ENCODE measurements around the gene USP34. TPM values are rescaled to one million over a fixed set of nuclear protein-coding genes. Genes with fewer than 3 reads are reported as not detected.

USP34 gene
- total and polyA plus RNA-seq, 2 of the 8 experiments (the other 6 are each of a cell fraction or from before 2014, with no cell fraction given): 56.7 to 91.7 TPM

DNA sequence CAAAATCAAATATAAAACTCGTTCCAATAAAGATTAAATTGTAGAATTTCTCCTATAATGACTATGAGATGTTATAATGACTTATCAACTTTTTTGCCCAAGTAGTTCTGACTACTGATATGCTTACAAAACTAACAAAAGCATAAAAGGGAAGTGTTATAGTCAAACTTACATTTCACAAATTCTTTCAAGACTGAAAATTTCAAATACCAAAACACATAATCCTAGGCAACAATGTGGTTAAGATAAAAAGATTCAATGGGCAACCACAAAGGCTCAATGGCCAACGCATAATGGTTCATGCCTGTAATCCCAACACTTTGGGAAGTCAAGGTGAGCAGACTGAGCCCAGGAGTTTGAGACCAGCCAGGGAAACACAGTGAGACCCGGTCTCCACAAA is 135.7 kb downstream of the USP34 start:
- Histone ChIP-seq H3K4me3 (ENCODE audit: extremely low read depth in 1 of 4, insufficient read depth in 2 of 4, low read depth in 3 of 4, low read length in 4 of 4) (no peak overlapping the region), H3K9me3 (ENCODE audit: insufficient read depth in 2 of 2, low read depth in 1 of 2, low read length in 1 of 2) (no peaks in the 10 kb centered on the region), H4K8ac (ENCODE audit: extremely low read depth, insufficient read depth, low read length) (no peak overlapping the region; the same call in 1 of the 2 replicates), H3K27ac (ENCODE audit: low read depth, low read length) (no peak overlapping the region), H3K36me3 (ENCODE audit: control insufficient read depth in 2 of 4, insufficient read depth in 4 of 4, low read length in 3 of 4) (peaks cover 0 to 66% (median 5%) of the 10 kb centered on the region in 4 experiments; a peak in 4 of 8 replicates), H3K79me1 (ENCODE audit: low read depth, low read length) (no peaks in the 10 kb centered on the region), H2AK5ac (ENCODE audit: low read depth, low read length) (no peak overlapping the region), H3K79me2 (ENCODE audit: control insufficient read depth in 1 of 2, insufficient read depth in 2 of 2, low read length in 2 of 2) (no peaks in the 10 kb centered on the region), H3K18ac (ENCODE audit: extremely low read depth, low read length) (no peak overlapping the region), H3K4ac (replicated peaks; ENCODE audit: insufficient read length, low read depth, low read length) (no peak overlapping the region), H3K9ac (replicated peaks in 1 of 4; ENCODE audit: extremely low read depth in 1 of 4, low read depth in 3 of 4, low read length in 3 of 4) (no peak overlapping the region), H4K91ac (replicated peaks; ENCODE audit: insufficient read length, low read length) (no peak overlapping the region), H2BK15ac (ENCODE audit: low read length) (no peak overlapping the region), H3K23me2 (ENCODE audit: low read depth, low read length) (no peaks in the 10 kb centered on the region), H2BK120ac (replicated peaks; ENCODE audit: low read depth, low read length) (no peak overlapping the region), H3K56ac (replicated peaks; ENCODE audit: insufficient read length, low read depth, low read length) (no peak overlapping the region), H3K4me1 (replicated peaks in 1 of 4; ENCODE audit: control insufficient read depth in 3 of 4, insufficient read depth in 4 of 4, low read length in 3 of 4) (no peaks in the 10 kb centered on the region; a peak in 1 of 7 replicates), H2BK20ac (ENCODE audit: low read length) (no peak overlapping the region), H2AFZ (ENCODE audit: low read length) (no peak overlapping the region), H4K5ac (ENCODE audit: insufficient read length, low read depth, low read length) (no peak overlapping the region), H3K27me3 (replicated peaks in 1 of 4; ENCODE audit: control insufficient read depth in 3 of 4, extremely low read depth in 1 of 4, insufficient read depth in 3 of 4, low read length in 3 of 4) (no peaks in the 10 kb centered on the region), H3K14ac (ENCODE audit: insufficient read length) (no peak overlapping the region), H2BK5ac (ENCODE audit: low read depth, low read length) (no peak overlapping the region), H4K20me1 (replicated peaks in 1 of 2; ENCODE audit: control insufficient read depth in 1 of 2, insufficient read depth in 2 of 2, low read length in 2 of 2) (no peaks in the 10 kb centered on the region), H3K23ac (ENCODE audit: insufficient read length) (no peak overlapping the region), H2BK12ac (ENCODE audit: low read depth, low read length) (no peak overlapping the region), H3K4me2 (ENCODE audit: insufficient read depth in 1 of 2, low read depth in 2 of 2, low read length in 2 of 2) (no peak overlapping the region)
- ChIA-PET CTCF (ENCODE audit: partially characterized antibody) (interaction anchor here (0.7 kb wide), 1 partner anchor 91 kb away, joined by 3 read pairs; no protein-coding TSS in a partner anchor), POLR2A (ENCODE audit: partially characterized antibody) (no interaction called here)
- no peak for FAIRE-seq
- no peak for DNase-seq (ENCODE audit: low read depth in 1 of 2, low spot score in 2 of 2)
- WGBS, 2 experiments (ENCODE audit: extremely low coverage in 1 of 2, insufficient coverage in 1 of 2, insufficient read length in 1 of 2, insufficient replicate concordance in 2 of 2, low coverage in 1 of 2, low lambda C conversion rate in 2 of 2, missing lambda C conversion rate in 1 of 2): 91% methylated on average over 3 of the region's 3 CpGs; no CpG with 5 or more reads in 1 of the 2 experiments
- no peak for TF ChIP-seq EP300 (IDR thresholded peaks at IDR 0.05; ENCODE audit: borderline replicate concordance in 1 of 2, low read depth in 2 of 2, low read length in 2 of 2)
- no peak for TF ChIP-seq FOSL1 (IDR thresholded peaks at IDR 0.05; ENCODE audit: insufficient read depth, low read depth, low read length)

All from H1 (cell line).